ENCODE measurements around the gene TGIF2. TPM values are rescaled to one million over a fixed set of nuclear protein-coding genes. Genes with fewer than 3 reads are reported as not detected.

TGIF2 gene
- total RNA-seq, 1 experiment from 2014 or later = 8.6 TPM

Small RNA genes within 50 kb of the gene (small RNA-seq; reads per million reads assigned to genes)
- 0 reads per million in 2 experiments for gene RF00017

Other genes starting within 250 kb of the TGIF2 start
- 0.66 and 1.2 TPM in 2 replicates for gene MYL9, start 32.1 kb upstream of the TGIF2 start, total RNA-seq (2014; rRNA removed; shearing (Covaris generic))
- gene RAB5IF, start 32.2 kb downstream of the TGIF2 start, total RNA-seq (2014; rRNA removed; shearing (Covaris generic)) = 247 and 260 TPM in 2 replicates
- 0.05 TPM in 1 of 2 replicates, not detected in the other for gene SLA2, start 72.6 kb downstream of the TGIF2 start, total RNA-seq (2014; rRNA removed; shearing (Covaris generic))
- 15.6 and 16.7 TPM in 2 replicates for gene NDRG3, start 172.5 kb downstream of the TGIF2 start, total RNA-seq (2014; rRNA removed; shearing (Covaris generic))
- 14.8 and 19.2 TPM in 2 replicates for gene DSN1, start 200.2 kb downstream of the TGIF2 start, total RNA-seq (2014; rRNA removed; shearing (Covaris generic))

All from NCI-H460 (cell line).